A549 (cell line): ENCODE results near the gene TECTB. TPM values are rescaled to one million over a fixed set of nuclear protein-coding genes. Genes with fewer than 3 reads are reported as not detected.

Experiments used
- ATAC-seq, 2 experiments: fragments of 200-7000 bp in 1 of 2; fragments of >200 bp in 1 of 2; cut with Nextera tagmentation in 1 of 2; cut with Tn5 transposase in 1 of 2; 3 replicates each; pipeline versions ENCODE4 v1.8.0 to v1.9.1; 2018 to 2020; ENCODE audit warnings: mild to moderate bottlenecking in 1 of 2, moderate library complexity in 1 of 2
- CTCF ChIA-PET: fragments of 300-600 bp; sonication (Branson Sonifier 250); formaldehyde crosslinking; extraction: SDS; loops from one replicate; lab custom pipeline; 2021; ENCODE audit warnings: antibody characterized with exemption, inconsistent platforms; lab: Yijun Ruan, JAX
- POLR2A ChIA-PET: fragments of 350-600 bp; formaldehyde crosslinking; extraction: SDS; loops from one replicate; lab custom pipeline; 2021; ENCODE audit warnings: antibody characterized with exemption, inconsistent platforms; lab: Yijun Ruan, JAX
- DNase-seq, 2 experiments: peaks; one replicate each; pipeline versions ENCODE4 v3.0.0 to v3.0.0-alpha.2; 2011 to 2016; ENCODE audit warnings: low read depth in 1 of 2, low spot score in 1 of 2
- FAIRE-seq: peaks from 2 replicates; lab custom pipeline; 2011; peaks lifted over from hg19 to GRCh38; lab: Jason Lieb, UNC
- H3K27ac ChIP-seq, 2 experiments: fragments of >200 bp; sonication (Bioruptor Twin); formaldehyde crosslinking; 3 replicates each; pipeline ENCODE4 v1.5.1; 2016 to 2017
- H3K4me1 ChIP-seq: fragments of >200 bp; sonication (Bioruptor Twin); formaldehyde crosslinking; 3 replicates; pipeline ENCODE4 v1.6.1; 2016
- H3K4me2 ChIP-seq: fragments of >200 bp; sonication (Bioruptor Twin); formaldehyde crosslinking; 3 replicates; pipeline ENCODE4 v1.6.1; 2016
- H3K4me3 ChIP-seq: fragments of >200 bp; sonication (Bioruptor Twin); formaldehyde crosslinking; 3 replicates; pipeline ENCODE4 v1.5.1; 2016
- H3K9me3 ChIP-seq: fragments of >200 bp; sonication (Bioruptor Twin); formaldehyde crosslinking; 3 replicates; pipeline ENCODE4 v1.6.1; 2016
- CBX2 ChIP-seq: fragments of 200-600 bp; sonication (generic); IDR thresholded peaks from 2 replicates; pipeline ENCODE4 v1.6.1; 2016; ENCODE audit warnings: low read depth, mild to moderate bottlenecking, borderline replicate concordance
- CHD2 ChIP-seq: fragments of 150-350 bp; IDR thresholded peaks from 2 replicates; pipeline ENCODE4 v1.6.1; 2014; ENCODE audit warnings: low read length; ENCODE audit not compliant: partially characterized antibody
- ESRRA ChIP-seq: fragments of 150-350 bp; IDR thresholded peaks from 2 replicates; pipeline ENCODE4 v1.6.1; 2014; ENCODE audit warnings: mild to moderate bottlenecking, low read length, borderline replicate concordance
- FOSB ChIP-seq: fragments of 250-450 bp; sonication (Bioruptor Pico); IDR thresholded peaks from 2 replicates; pipeline ENCODE4 v1.5.0; 2020; ENCODE audit warnings: mild to moderate bottlenecking, moderate library complexity
- FOSL2 ChIP-seq, 2 experiments: fragments of 450-650 bp in 1 of 2; fragments of >200 bp in 1 of 2; sonication (Bioruptor Twin) in 1 of 2; formaldehyde crosslinking; IDR thresholded peaks; 2 replicates each; pipeline versions ENCODE4 v1.5.0 to v1.6.1; 2016 to 2020; ENCODE audit warnings: mild to moderate bottlenecking in 1 of 2, moderate library complexity in 1 of 2
- GATA3 ChIP-seq: IDR thresholded peaks from 2 replicates; pipeline ENCODE4 v1.6.1; 2012; ENCODE audit warnings: borderline replicate concordance
- HDAC2 ChIP-seq: fragments of 200-600 bp; sonication (generic); IDR thresholded peaks from 2 replicates; pipeline ENCODE4 v1.6.1; 2016
- HOXA7 ChIP-seq: fragments of 250-450 bp; sonication (Bioruptor Pico); IDR thresholded peaks from 2 replicates; pipeline ENCODE4 v1.5.0; 2020; ENCODE audit warnings: mild to moderate bottlenecking, moderate library complexity
- KDM1A ChIP-seq: fragments of 200-600 bp; sonication (generic); IDR thresholded peaks from 2 replicates; pipeline ENCODE4 v1.6.1; 2016; ENCODE audit warnings: low read depth, mild to moderate bottlenecking
- MAFK ChIP-seq: fragments of 450-650 bp; IDR thresholded peaks from 2 replicates; pipeline ENCODE4 v1.6.1; 2014; ENCODE audit not compliant: partially characterized antibody
- MYC ChIP-seq: IDR thresholded peaks from 2 replicates; pipeline ENCODE4 v1.6.1; 2012; ENCODE audit warnings: mild to moderate bottlenecking, inconsistent platforms, low read length, improper control_type of control experiment, borderline replicate concordance
- NPAS2 ChIP-seq: fragments of 250-450 bp; sonication (Bioruptor Pico); IDR thresholded peaks from 2 replicates; pipeline ENCODE4 v1.8.0; 2022; ENCODE audit warnings: mild to moderate bottlenecking, moderate library complexity, borderline replicate concordance
- PHF8 ChIP-seq: fragments of 200-600 bp; sonication (generic); IDR thresholded peaks from 2 replicates; pipeline ENCODE4 v1.6.1; 2016; ENCODE audit warnings: low read depth, mild to moderate bottlenecking, antibody characterized with exemption, moderate library complexity, borderline replicate concordance
- RAD21 ChIP-seq, 2 experiments: fragments of >200 bp in 1 of 2; sonication (Bioruptor Twin) in 1 of 2; formaldehyde crosslinking in 1 of 2; IDR thresholded peaks in 1 of 2; conservative IDR thresholded peaks in 1 of 2; 2 replicates in 1 of 2; 3 replicates in 1 of 2; pipeline ENCODE4 v1.6.1; 2012 to 2018; ENCODE audit warnings: inconsistent platforms in 1 of 2
- RNF2 ChIP-seq: fragments of 200-600 bp; sonication (generic); IDR thresholded peaks from 2 replicates; pipeline ENCODE4 v1.6.1; 2016; ENCODE audit warnings: low read depth, mild to moderate bottlenecking, antibody characterized with exemption, moderate library complexity, borderline replicate concordance
- TFCP2L1 ChIP-seq: fragments of 250-450 bp; sonication (Bioruptor Pico); IDR thresholded peaks from 2 replicates; pipeline ENCODE4 v1.5.0; 2021; ENCODE audit warnings: mild to moderate bottlenecking
- TP53 ChIP-seq: fragments of 250-450 bp; sonication (Bioruptor Pico); IDR thresholded peaks from 2 replicates; pipeline ENCODE4 v1.5.0; 2021; ENCODE audit warnings: mild to moderate bottlenecking, moderate library complexity
- ZC3H11A ChIP-seq: fragments of 450-650 bp; IDR thresholded peaks from 2 replicates; pipeline ENCODE4 v1.6.1; 2014; ENCODE audit warnings: antibody characterized with exemption, mild to moderate bottlenecking
- ZFP36 ChIP-seq: fragments of 450-650 bp; IDR thresholded peaks from 2 replicates; pipeline ENCODE4 v1.6.1; 2014; ENCODE audit warnings: borderline replicate concordance; ENCODE audit not compliant: partially characterized antibody
- WGBS: methylation state at CpG from one replicate; pipeline ENCODE4 v1.1.6; 2017; ENCODE audit errors: missing lambda C conversion rate; 5-methylcytosine and 5-hydroxymethylcytosine counted together
- polyA plus RNA-seq, 4 experiments: library from polyadenylated mRNA; depleted of rRNA in 3 of 4; stranded (reverse); fragments of >200 nt; fragmentation: RNase III in 1 of 4; extraction: RNeasy Plus Mini Kit Qiagen cat#74134 plus additional on column Dnase treatment in 1 of 4; gene quantifications; 2 replicates in 3 of 4; 3 replicates in 1 of 4; pipeline ENCODE4 v1.2.3, GENCODE V29; 2011 to 2017
- TF ChIP-seq, protein P1 (sequence below): fragments of 250-450 bp; sonication (Bioruptor Pico); IDR thresholded peaks from 2 replicates; pipeline ENCODE4 v1.5.0; 2021; ENCODE audit warnings: mild to moderate bottlenecking, moderate library complexity, borderline replicate concordance
- TF ChIP-seq, protein P2 (sequence below): IDR thresholded peaks from 2 replicates; pipeline ENCODE4 v1.6.1; 2012
- TF ChIP-seq, protein P3 (sequence below): fragments of >200 bp; sonication (Bioruptor Twin); formaldehyde crosslinking; IDR thresholded peaks from 2 replicates; pipeline ENCODE4 v1.6.1; 2016

Gene TECTB
- polyA plus RNA-seq, 2 of the 4 experiments (the other 2 are of a cell fraction): not detected

DNA sequence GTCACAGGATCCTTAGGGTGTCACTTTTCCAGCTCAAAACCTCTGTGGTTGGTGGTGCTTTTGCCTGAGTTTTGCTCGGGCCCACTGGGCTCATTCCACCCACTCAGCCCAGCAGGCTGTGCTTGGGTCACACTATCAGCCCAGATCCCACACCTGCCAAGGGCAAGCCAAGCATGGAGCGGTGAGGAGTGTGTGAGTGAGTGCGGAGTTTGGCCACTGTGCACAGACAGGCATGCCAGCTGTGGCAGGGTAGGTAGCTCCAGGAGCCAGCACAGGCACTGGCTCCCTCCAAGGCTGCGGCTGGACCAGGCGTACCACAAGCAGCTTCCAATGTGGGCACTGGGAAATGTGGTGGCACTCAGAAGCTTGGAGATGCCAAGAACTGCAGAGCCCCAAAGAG lies 43.9 kb upstream of the TECTB start:
- ChIA-PET CTCF (no interaction called here), POLR2A (no interaction called here)
- no peak for DNase-seq
- Histone ChIP-seq H3K4me2 (no peak overlapping the region), H3K4me1 (no peaks in the 10 kb centered on the region), H3K9me3 (no peaks in the 10 kb centered on the region), H3K27ac (no peak overlapping the region), H3K4me3 (no peak overlapping the region)
- no peak for FAIRE-seq
- 33% methylated on average over 5 of the region's 5 CpGs for WGBS
- TF ChIP-seq FOSB: no peak
- no peak for TF ChIP-seq HDAC2
- TF ChIP-seq FOSL2 (IDR thresholded peaks at IDR 0.05): no peak
- TF ChIP-seq FOSL2 (CRISPR knock-in tag; IDR thresholded peaks at IDR 0.05): no peak
- TF ChIP-seq MAFK: no peak
- TF ChIP-seq MYC: no peak
- no peak for TF ChIP-seq TP53
- no peak for TF ChIP-seq PHF8
- TF ChIP-seq, protein P1, sequence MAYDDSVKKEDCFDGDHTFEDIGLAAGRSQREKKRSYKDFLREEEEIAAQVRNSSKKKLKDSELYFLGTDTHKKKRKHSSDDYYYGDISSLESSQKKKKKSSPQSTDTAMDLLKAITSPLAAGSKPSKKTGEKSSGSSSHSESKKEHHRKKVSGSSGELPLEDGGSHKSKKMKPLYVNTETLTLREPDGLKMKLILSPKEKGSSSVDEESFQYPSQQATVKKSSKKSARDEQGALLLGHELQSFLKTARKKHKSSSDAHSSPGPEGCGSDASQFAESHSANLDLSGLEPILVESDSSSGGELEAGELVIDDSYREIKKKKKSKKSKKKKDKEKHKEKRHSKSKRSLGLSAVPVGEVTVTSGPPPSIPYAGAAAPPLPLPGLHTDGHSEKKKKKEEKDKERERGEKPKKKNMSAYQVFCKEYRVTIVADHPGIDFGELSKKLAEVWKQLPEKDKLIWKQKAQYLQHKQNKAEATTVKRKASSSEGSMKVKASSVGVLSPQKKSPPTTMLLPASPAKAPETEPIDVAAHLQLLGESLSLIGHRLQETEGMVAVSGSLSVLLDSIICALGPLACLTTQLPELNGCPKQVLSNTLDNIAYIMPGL (CRISPR knock-in tag): no peak
- TF ChIP-seq CHD2: no peak
- TF ChIP-seq HOXA7 (CRISPR knock-in tag): no peak
- no peak for ATAC-seq

DNA sequence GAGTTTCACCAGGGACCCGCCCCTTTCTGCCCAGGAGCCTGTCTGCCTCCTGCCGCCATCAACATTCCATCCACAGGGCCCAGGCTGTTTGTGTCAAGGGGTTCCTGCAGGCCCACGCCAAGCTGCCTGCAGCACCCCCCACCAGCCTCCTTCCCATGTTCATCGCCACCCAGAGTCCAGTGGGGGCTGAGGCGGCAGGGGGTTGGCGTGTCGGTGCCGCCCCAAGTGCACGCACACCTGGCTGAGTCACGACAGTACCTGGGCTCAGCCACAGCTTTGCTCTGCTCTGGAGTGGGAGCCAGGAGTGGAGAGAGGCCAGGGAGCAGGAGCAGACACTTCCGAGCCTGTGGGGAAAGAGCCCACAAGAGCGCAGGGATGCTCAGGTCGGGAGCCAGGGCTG lies 42.8 kb upstream of the TECTB start:
- 38% methylated on average over 13 of the region's 13 CpGs for WGBS
- H3K4me1 ChIP-seq: no peaks in the 10 kb centered on the region
- ChIA-PET CTCF (interaction anchor here (0.7 kb wide), 1 partner anchor 127 kb away, joined by 3 read pairs; no protein-coding TSS in a partner anchor), POLR2A (no interaction called here)
- ATAC-seq: no peak
- TF ChIP-seq, protein P2, sequence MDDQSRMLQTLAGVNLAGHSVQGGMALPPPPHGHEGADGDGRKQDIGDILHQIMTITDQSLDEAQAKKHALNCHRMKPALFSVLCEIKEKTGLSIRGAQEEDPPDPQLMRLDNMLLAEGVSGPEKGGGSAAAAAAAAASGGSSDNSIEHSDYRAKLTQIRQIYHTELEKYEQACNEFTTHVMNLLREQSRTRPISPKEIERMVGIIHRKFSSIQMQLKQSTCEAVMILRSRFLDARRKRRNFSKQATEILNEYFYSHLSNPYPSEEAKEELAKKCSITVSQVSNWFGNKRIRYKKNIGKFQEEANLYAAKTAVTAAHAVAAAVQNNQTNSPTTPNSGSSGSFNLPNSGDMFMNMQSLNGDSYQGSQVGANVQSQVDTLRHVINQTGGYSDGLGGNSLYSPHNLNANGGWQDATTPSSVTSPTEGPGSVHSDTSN: no peak
- TF ChIP-seq KDM1A: no peak
- no peak for TF ChIP-seq GATA3
- TF ChIP-seq NPAS2 (CRISPR knock-in tag): no peak
- no peak for TF ChIP-seq RNF2
- TF ChIP-seq CBX2: no peak
- TF ChIP-seq ESRRA: no peak
- TF ChIP-seq, protein P1 (CRISPR knock-in tag): no peak
- no peak for TF ChIP-seq ZC3H11A
- TF ChIP-seq, protein P3, sequence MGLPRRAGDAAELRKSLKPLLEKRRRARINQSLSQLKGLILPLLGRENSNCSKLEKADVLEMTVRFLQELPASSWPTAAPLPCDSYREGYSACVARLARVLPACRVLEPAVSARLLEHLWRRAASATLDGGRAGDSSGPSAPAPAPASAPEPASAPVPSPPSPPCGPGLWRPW: no peak
- no peak for TF ChIP-seq ZFP36
- no peak for TF ChIP-seq RAD21 (conservative IDR thresholded peaks at IDR 0.05 in 1 of 2, IDR thresholded peaks at IDR 0.05 in 1 of 2)
- TF ChIP-seq TFCP2L1 (CRISPR knock-in tag): no peak
- no peak for FAIRE-seq
- DNase-seq: no peak
- no peak overlapping the region for H3K4me3 ChIP-seq
- no peak overlapping the region for H3K4me2 ChIP-seq
- no peak overlapping the region for H3K27ac ChIP-seq
- no peaks in the 10 kb centered on the region for H3K9me3 ChIP-seq
